Measurements from ENCODE around the gene UTP11.

GRCh38 chr1:37965301-37965700 lies 47.2 kb upstream of the UTP11 start:
- TF ChIP-seq POLR2AphosphoS5 (IDR thresholded peaks at IDR 0.05) (no peak), MXI1 (conservative IDR thresholded peaks at IDR 0.05; ENCODE audit: poor library complexity, severe bottlenecking) (no peak)
